ENCODE data around the gene CAPZA3. TPM values are rescaled to one million over a fixed set of nuclear protein-coding genes. Genes with fewer than 3 reads are reported as not detected.
"Not testable (repeated sequence)": the region's sequence is repeated elsewhere in the genome, so short reads cannot be mapped to it uniquely, and the experiment has no call there.

Gene CAPZA3
- not detected for polyA plus RNA-seq (2013, experiment 1 of 4)
- not detected for polyA plus RNA-seq (2013, experiment 2 of 4)
- polyA plus RNA-seq (2013, experiment 3 of 4) = not detected
- polyA plus RNA-seq (2013, experiment 4 of 4) = not detected

GRCh38 chr12:18737819-18738218 is at the start of gene CAPZA3, which contains the start of gene PLCZ1:
Gene CAPZA3, plus strand, starts transcription at chr12:18738119. Its CDS starts 150 bp downstream, at chr12:18738269.
Gene PLCZ1, minus strand, starts transcription at chr12:18738012. Its CDS starts 641 bp downstream, at chr12:18737371.
- 94 to 95% methylated on average over 2 of the region's 2 CpGs for whole genome bisulfite sequencing, 2 experiments
- Histone ChIP-seq H3K27ac (ENCODE audit: insufficient read depth, low read depth, low read length, poor library complexity, severe bottlenecking) (no peak within 1 kb of the TSS), H3K4me3 (ENCODE audit: insufficient read depth, low read depth, low read length) (no peak within 1 kb of the TSS), H3K9me3 (ENCODE audit: control insufficient read depth, low read length) (peaks cover 2% of the 10 kb centered on the region), H3K4me1 (ENCODE audit: control insufficient read depth, insufficient read depth, low read length) (no peaks in the 10 kb centered on the region), H3K27me3 (ENCODE audit: control insufficient read depth, insufficient read depth, low read length, poor library complexity, severe bottlenecking) (no peaks in the 10 kb centered on the region), H3K36me3 (ENCODE audit: control insufficient read depth, insufficient read depth, low read length) (no peaks in the 10 kb centered on the region)

GRCh38 chr12:18689771-18690170 is 48.1 kb upstream of the CAPZA3 start:
- no peaks in the 10 kb centered on the region for H3K27me3 ChIP-seq (ENCODE audit: control insufficient read depth, insufficient read depth, low read length, poor library complexity, severe bottlenecking)
- H3K36me3 ChIP-seq (ENCODE audit: control insufficient read depth, insufficient read depth, low read length) = no peaks in the 10 kb centered on the region
- no peak overlapping the region for H3K4me3 ChIP-seq (ENCODE audit: insufficient read depth, low read depth, low read length)
- no peaks in the 10 kb centered on the region for H3K9me3 ChIP-seq (ENCODE audit: control insufficient read depth, low read length)
- no peak overlapping the region for H3K27ac ChIP-seq (ENCODE audit: insufficient read depth, low read depth, low read length, poor library complexity, severe bottlenecking)
- no peaks in the 10 kb centered on the region for H3K4me1 ChIP-seq (ENCODE audit: control insufficient read depth, insufficient read depth, low read length)
- WGBS, 2 experiments = 92 to 98% methylated on average over 3 of the region's 3 CpGs

- 95 to 97% methylated on average over 4 of the region's 4 CpGs for WGBS, 2 experiments
- H3K36me3 ChIP-seq (ENCODE audit: control insufficient read depth, insufficient read depth, low read length) = no peaks in the 10 kb centered on the region
- H3K4me1 ChIP-seq (ENCODE audit: control insufficient read depth, insufficient read depth, low read length) = no peaks in the 10 kb centered on the region
- H3K9me3 ChIP-seq (ENCODE audit: control insufficient read depth, low read length) = no peaks in the 10 kb centered on the region
- no peak overlapping the region for H3K4me3 ChIP-seq (ENCODE audit: insufficient read depth, low read depth, low read length)
- H3K27ac ChIP-seq (ENCODE audit: insufficient read depth, low read depth, low read length, poor library complexity, severe bottlenecking) = no peak overlapping the region
- no peaks in the 10 kb centered on the region for H3K27me3 ChIP-seq (ENCODE audit: control insufficient read depth, insufficient read depth, low read length, poor library complexity, severe bottlenecking)
Observed at GRCh38 chr12:18690653-18691052, 47.3 kb upstream of the CAPZA3 start.

GRCh38 chr12:18693986-18694385 is 43.9 kb upstream of the CAPZA3 start:
- not testable (repeated sequence) for H3K4me1 ChIP-seq (ENCODE audit: control insufficient read depth, insufficient read depth, low read length); H3K4me3 ChIP-seq (ENCODE audit: insufficient read depth, low read depth, low read length); H3K9me3 ChIP-seq (ENCODE audit: control insufficient read depth, low read length); H3K27me3 ChIP-seq (ENCODE audit: control insufficient read depth, insufficient read depth, low read length, poor library complexity, severe bottlenecking); H3K36me3 ChIP-seq (ENCODE audit: control insufficient read depth, insufficient read depth, low read length); H3K27ac ChIP-seq (ENCODE audit: insufficient read depth, low read depth, low read length, poor library complexity, severe bottlenecking)
- WGBS, 2 experiments = 75 to 91% methylated on average over 2 to 5 of the region's 5 CpGs

- no peak overlapping the region for H3K4me3 ChIP-seq (ENCODE audit: insufficient read depth, low read depth, low read length)
- peaks cover 2% of the 10 kb centered on the region for H3K4me1 ChIP-seq (ENCODE audit: control insufficient read depth, insufficient read depth, low read length)
- H3K27ac ChIP-seq (ENCODE audit: insufficient read depth, low read depth, low read length, poor library complexity, severe bottlenecking) = no peak overlapping the region
- no peaks in the 10 kb centered on the region for H3K36me3 ChIP-seq (ENCODE audit: control insufficient read depth, insufficient read depth, low read length)
- no peaks in the 10 kb centered on the region for H3K27me3 ChIP-seq (ENCODE audit: control insufficient read depth, insufficient read depth, low read length, poor library complexity, severe bottlenecking)
- H3K9me3 ChIP-seq (ENCODE audit: control insufficient read depth, low read length) = no peaks in the 10 kb centered on the region
Observed at GRCh38 chr12:18696971-18697602, 40.8 kb upstream of the CAPZA3 start.

- WGBS, 2 experiments = 89 to 97% methylated on average over 3 of the region's 3 CpGs
- no peaks in the 10 kb centered on the region for H3K9me3 ChIP-seq (ENCODE audit: control insufficient read depth, low read length)
Observed at GRCh38 chr12:18700271-18700670, 37.6 kb upstream of the CAPZA3 start.

GRCh38 chr12:18703321-18703720 is 34.6 kb upstream of the CAPZA3 start:
- Histone ChIP-seq H3K36me3 (ENCODE audit: control insufficient read depth, insufficient read depth, low read length) (no peaks in the 10 kb centered on the region), H3K9me3 (ENCODE audit: control insufficient read depth, low read length) (peaks cover 2% of the 10 kb centered on the region), H3K4me1 (ENCODE audit: control insufficient read depth, insufficient read depth, low read length) (peaks cover 10% of the 10 kb centered on the region), H3K4me3 (ENCODE audit: insufficient read depth, low read depth, low read length) (no peak overlapping the region), H3K27ac (ENCODE audit: insufficient read depth, low read depth, low read length, poor library complexity, severe bottlenecking) (no peak overlapping the region), H3K27me3 (ENCODE audit: control insufficient read depth, insufficient read depth, low read length, poor library complexity, severe bottlenecking) (no peaks in the 10 kb centered on the region)
- WGBS, 2 experiments = 85 to 100% methylated on average over 2 of the region's 2 CpGs

More at GRCh38 chr12:18700271-18700670, 37.6 kb upstream of the CAPZA3 start:
- no peak overlapping the region for H3K4me3 ChIP-seq (ENCODE audit: insufficient read depth, low read depth, low read length)
- no peaks in the 10 kb centered on the region for H3K27me3 ChIP-seq (ENCODE audit: control insufficient read depth, insufficient read depth, low read length, poor library complexity, severe bottlenecking)
- peaks cover 10% of the 10 kb centered on the region for H3K4me1 ChIP-seq (ENCODE audit: control insufficient read depth, insufficient read depth, low read length)
- no peaks in the 10 kb centered on the region for H3K36me3 ChIP-seq (ENCODE audit: control insufficient read depth, insufficient read depth, low read length)
- H3K27ac ChIP-seq (ENCODE audit: insufficient read depth, low read depth, low read length, poor library complexity, severe bottlenecking) = no peak overlapping the region

- Histone ChIP-seq H3K27me3 (ENCODE audit: control insufficient read depth, insufficient read depth, low read length, poor library complexity, severe bottlenecking) (no peaks in the 10 kb centered on the region), H3K36me3 (ENCODE audit: control insufficient read depth, insufficient read depth, low read length) (no peaks in the 10 kb centered on the region), H3K4me1 (ENCODE audit: control insufficient read depth, insufficient read depth, low read length) (peaks cover 10% of the 10 kb centered on the region), H3K9me3 (ENCODE audit: control insufficient read depth, low read length) (peaks cover 2% of the 10 kb centered on the region), H3K27ac (ENCODE audit: insufficient read depth, low read depth, low read length, poor library complexity, severe bottlenecking) (no peak overlapping the region), H3K4me3 (ENCODE audit: insufficient read depth, low read depth, low read length) (no peak overlapping the region)
- WGBS, 2 experiments = 74 to 78% methylated on average over 2 of the region's 2 CpGs
Observed at GRCh38 chr12:18703911-18704310, 34.0 kb upstream of the CAPZA3 start.

- no peaks in the 10 kb centered on the region for H3K27me3 ChIP-seq (ENCODE audit: control insufficient read depth, insufficient read depth, low read length, poor library complexity, severe bottlenecking)
- H3K36me3 ChIP-seq (ENCODE audit: control insufficient read depth, insufficient read depth, low read length) = no peaks in the 10 kb centered on the region
- 96 to 100% methylated on average over 1 of the region's 1 CpG for WGBS, 2 experiments
- peaks cover 2% of the 10 kb centered on the region for H3K9me3 ChIP-seq (ENCODE audit: control insufficient read depth, low read length)
- no peak overlapping the region for H3K27ac ChIP-seq (ENCODE audit: insufficient read depth, low read depth, low read length, poor library complexity, severe bottlenecking)
- peaks cover 8% of the 10 kb centered on the region for H3K4me1 ChIP-seq (ENCODE audit: control insufficient read depth, insufficient read depth, low read length)
- H3K4me3 ChIP-seq (ENCODE audit: insufficient read depth, low read depth, low read length) = no peak overlapping the region
Observed at GRCh38 chr12:18706798-18707197, 31.1 kb upstream of the CAPZA3 start.

GRCh38 chr12:18716236-18716635 is 21.7 kb upstream of the CAPZA3 start:
- Histone ChIP-seq H3K9me3 (ENCODE audit: control insufficient read depth, low read length) (no peaks in the 10 kb centered on the region), H3K27ac (ENCODE audit: insufficient read depth, low read depth, low read length, poor library complexity, severe bottlenecking) (no peak overlapping the region)

More at GRCh38 chr12:18716236-18716635, 21.7 kb upstream of the CAPZA3 start:
- Histone ChIP-seq H3K36me3 (ENCODE audit: control insufficient read depth, insufficient read depth, low read length) (no peaks in the 10 kb centered on the region), H3K4me1 (ENCODE audit: control insufficient read depth, insufficient read depth, low read length) (no peaks in the 10 kb centered on the region), H3K4me3 (ENCODE audit: insufficient read depth, low read depth, low read length) (no peak overlapping the region), H3K27me3 (ENCODE audit: control insufficient read depth, insufficient read depth, low read length, poor library complexity, severe bottlenecking) (no peaks in the 10 kb centered on the region)
- 83 to 100% methylated on average over 1 of the region's 1 CpG for WGBS, 2 experiments
